ENCODE measurements around the gene UMODL1.
"Not testable (repeated sequence)": the region's sequence is repeated elsewhere in the genome, so short reads cannot be mapped to it uniquely, and the experiment has no call there.

Gene UMODL1

DNA sequence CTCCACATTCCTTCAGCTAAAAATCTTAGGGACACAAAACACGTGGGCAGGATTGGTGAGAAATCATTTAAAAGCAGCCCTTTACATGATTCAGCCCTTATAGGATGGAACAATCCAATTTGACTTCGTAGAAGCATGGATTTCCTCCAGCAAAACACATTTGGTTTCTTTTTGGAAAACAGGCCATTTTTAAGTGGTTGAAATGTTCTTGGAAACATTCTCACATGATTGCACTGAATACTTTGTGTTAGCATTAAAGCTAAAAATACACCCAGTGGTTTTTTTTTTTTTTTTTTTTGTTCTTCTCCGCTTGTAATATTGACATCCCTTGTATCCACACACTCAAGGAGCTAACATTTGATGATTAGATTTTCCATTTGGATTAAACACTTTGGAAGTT, 105.7 kb downstream of the UMODL1 start:
- WGBS (ENCODE audit: extremely low coverage, insufficient coverage, insufficient read length): no CpG with 5 or more reads among the region's 3 CpGs
- no peak overlapping the region for H3K23ac ChIP-seq (ENCODE audit: low read length)
- H2AK5ac ChIP-seq (ENCODE audit: low read length): no peak overlapping the region
- H3K79me2 ChIP-seq (ENCODE audit: control insufficient read depth, insufficient read depth, low read length, poor library complexity): no peaks in the 10 kb centered on the region
- H3K4me3 ChIP-seq (ENCODE audit: low read depth, low read length): no peak overlapping the region
- H4K8ac ChIP-seq (ENCODE audit: low read depth, low read length): no peak overlapping the region
- no peak overlapping the region for H2AFZ ChIP-seq (ENCODE audit: insufficient read depth, low read length, poor library complexity)
- no peaks in the 10 kb centered on the region for H3K4me1 ChIP-seq (ENCODE audit: control insufficient read depth in 1 of 2, insufficient read depth in 2 of 2, low read length in 2 of 2)
- H3K4me2 ChIP-seq (ENCODE audit: low read length): no peak overlapping the region
- H4K12ac ChIP-seq (ENCODE audit: low read depth, low read length): no peak overlapping the region
- no peak overlapping the region for H2BK5ac ChIP-seq (ENCODE audit: low read depth, low read length, poor library complexity)
- DNase-seq: no peak
- no peak overlapping the region for H3K9ac ChIP-seq (ENCODE audit: low read length)
- H3K79me1 ChIP-seq (ENCODE audit: low read length): no peaks in the 10 kb centered on the region
- no peak overlapping the region for H2BK120ac ChIP-seq (ENCODE audit: insufficient read depth, low read length, poor library complexity)
- no peaks in the 10 kb centered on the region for H3K27me3 ChIP-seq (ENCODE audit: insufficient read depth, low read length)
- no peak overlapping the region for H3K18ac ChIP-seq (ENCODE audit: low read length)
- H3K27ac ChIP-seq (ENCODE audit: low read depth, low read length): no peak overlapping the region
- H4K91ac ChIP-seq (ENCODE audit: low read depth, low read length): no peak overlapping the region
- no peaks in the 10 kb centered on the region for H3K36me3 ChIP-seq (ENCODE audit: control insufficient read depth in 1 of 2, insufficient read depth in 2 of 2, low read length in 2 of 2)
- no peak overlapping the region for H3K4ac ChIP-seq (ENCODE audit: low read depth, low read length)
- H2BK12ac ChIP-seq (ENCODE audit: low read length): no peak overlapping the region
- H3K9me3 ChIP-seq (ENCODE audit: insufficient read depth, low read depth, low read length): peaks cover 3% of the 10 kb centered on the region
- H3K14ac ChIP-seq (ENCODE audit: low read length): no peak overlapping the region

DNA sequence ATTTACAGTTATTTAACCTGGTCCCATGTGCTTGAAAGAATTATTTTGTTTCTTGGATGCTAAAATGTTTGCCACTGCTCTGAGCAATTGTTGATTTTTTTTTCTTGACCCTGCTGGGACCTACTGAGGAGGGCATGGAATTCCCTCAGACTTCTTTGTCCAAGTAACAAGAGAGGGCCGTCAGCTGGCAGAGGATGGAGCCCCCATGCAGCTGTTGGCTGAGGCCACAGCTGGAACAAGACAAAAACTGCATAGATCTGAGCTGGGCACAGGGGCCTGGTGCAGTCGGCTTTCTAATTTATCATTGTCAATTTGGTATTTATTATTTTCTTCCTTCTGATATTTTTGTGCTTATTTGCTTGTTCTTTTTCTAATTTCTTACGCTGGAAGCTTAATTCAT, 108.2 kb downstream of the UMODL1 start:
- H3K79me1 ChIP-seq (ENCODE audit: low read length): no peaks in the 10 kb centered on the region
- H4K12ac ChIP-seq (ENCODE audit: low read depth, low read length): no peak overlapping the region
- no peaks in the 10 kb centered on the region for H3K36me3 ChIP-seq (ENCODE audit: control insufficient read depth in 1 of 2, insufficient read depth in 2 of 2, low read length in 2 of 2)
- H3K9ac ChIP-seq (ENCODE audit: low read length): no peak overlapping the region
- H4K91ac ChIP-seq (ENCODE audit: low read depth, low read length): no peak overlapping the region
- H3K4ac ChIP-seq (ENCODE audit: low read depth, low read length): no peak overlapping the region
- no peak overlapping the region for H3K23ac ChIP-seq (ENCODE audit: low read length)
- peaks cover 7% of the 10 kb centered on the region for H3K9me3 ChIP-seq (ENCODE audit: insufficient read depth, low read depth, low read length)
- H2AK5ac ChIP-seq (ENCODE audit: low read length): no peak overlapping the region
- no peaks in the 10 kb centered on the region for H3K4me1 ChIP-seq (ENCODE audit: control insufficient read depth in 1 of 2, insufficient read depth in 2 of 2, low read length in 2 of 2)
- WGBS (ENCODE audit: extremely low coverage, insufficient coverage, insufficient read length): no CpG with 5 or more reads among the region's 3 CpGs
- H3K27ac ChIP-seq (ENCODE audit: low read depth, low read length): no peak overlapping the region
- H3K4me3 ChIP-seq (ENCODE audit: low read depth, low read length): no peak overlapping the region
- DNase-seq: no peak
- H2BK120ac ChIP-seq (ENCODE audit: insufficient read depth, low read length, poor library complexity): no peak overlapping the region
- H3K27me3 ChIP-seq (ENCODE audit: insufficient read depth, low read length): no peaks in the 10 kb centered on the region
- no peak overlapping the region for H2AFZ ChIP-seq (ENCODE audit: insufficient read depth, low read length, poor library complexity)
- no peaks in the 10 kb centered on the region for H3K79me2 ChIP-seq (ENCODE audit: control insufficient read depth, insufficient read depth, low read length, poor library complexity)
- no peak overlapping the region for H3K14ac ChIP-seq (ENCODE audit: low read length)
- no peak overlapping the region for H2BK5ac ChIP-seq (ENCODE audit: low read depth, low read length, poor library complexity)
- no peak overlapping the region for H4K8ac ChIP-seq (ENCODE audit: low read depth, low read length)
- no peak overlapping the region for H2BK12ac ChIP-seq (ENCODE audit: low read length)
- H3K4me2 ChIP-seq (ENCODE audit: low read length): no peak overlapping the region
- no peak overlapping the region for H3K18ac ChIP-seq (ENCODE audit: low read length)

DNA sequence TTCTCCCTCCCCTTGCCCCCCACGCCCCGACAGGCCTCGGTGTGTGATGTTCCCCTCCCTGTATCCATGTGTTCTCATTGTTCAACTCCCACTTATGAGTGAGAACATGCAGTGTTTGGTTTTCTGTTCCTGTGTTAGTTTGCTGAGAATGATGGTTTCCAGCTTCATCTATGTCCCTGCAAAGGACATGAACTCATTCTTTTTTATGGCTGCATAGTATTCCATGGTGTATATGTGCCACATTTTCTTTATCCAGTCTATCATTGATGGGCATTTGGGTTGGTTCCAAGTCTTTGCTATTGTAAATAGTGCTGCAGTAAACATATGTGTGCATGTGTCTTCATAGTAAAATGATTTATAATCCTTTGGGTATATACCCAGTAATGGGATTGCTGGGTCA, 108.9 kb downstream of the UMODL1 start:
- H2BK5ac ChIP-seq (ENCODE audit: low read depth, low read length, poor library complexity); H3K9ac ChIP-seq (ENCODE audit: low read length); H3K14ac ChIP-seq (ENCODE audit: low read length); H3K79me2 ChIP-seq (ENCODE audit: control insufficient read depth, insufficient read depth, low read length, poor library complexity); H2BK12ac ChIP-seq (ENCODE audit: low read length); H3K18ac ChIP-seq (ENCODE audit: low read length); H4K91ac ChIP-seq (ENCODE audit: low read depth, low read length); H3K4me1 ChIP-seq (ENCODE audit: control insufficient read depth in 1 of 2, insufficient read depth in 2 of 2, low read length in 2 of 2); H3K36me3 ChIP-seq (ENCODE audit: control insufficient read depth in 1 of 2, insufficient read depth in 2 of 2, low read length in 2 of 2); H3K27me3 ChIP-seq (ENCODE audit: insufficient read depth, low read length); H3K4me2 ChIP-seq (ENCODE audit: low read length); H3K4me3 ChIP-seq (ENCODE audit: low read depth, low read length); H3K9me3 ChIP-seq (ENCODE audit: insufficient read depth, low read depth, low read length); H4K8ac ChIP-seq (ENCODE audit: low read depth, low read length); H2BK120ac ChIP-seq (ENCODE audit: insufficient read depth, low read length, poor library complexity); H2AFZ ChIP-seq (ENCODE audit: insufficient read depth, low read length, poor library complexity); H3K4ac ChIP-seq (ENCODE audit: low read depth, low read length); H3K27ac ChIP-seq (ENCODE audit: low read depth, low read length); DNase-seq; H3K79me1 ChIP-seq (ENCODE audit: low read length); H4K12ac ChIP-seq (ENCODE audit: low read depth, low read length); H2AK5ac ChIP-seq (ENCODE audit: low read length); H3K23ac ChIP-seq (ENCODE audit: low read length): not testable (repeated sequence)
- no CpG with 5 or more reads among the region's 3 CpGs for WGBS (ENCODE audit: extremely low coverage, insufficient coverage, insufficient read length)

GRCh38 chr21:42182713-42183371, 111.7 kb downstream of the UMODL1 start:
- Histone ChIP-seq H2BK12ac (ENCODE audit: low read length) (no peak overlapping the region), H4K8ac (ENCODE audit: low read depth, low read length) (no peak overlapping the region), H2BK5ac (ENCODE audit: low read depth, low read length, poor library complexity) (no peak overlapping the region), H3K27me3 (ENCODE audit: insufficient read depth, low read length) (no peaks in the 10 kb centered on the region), H3K4me1 (ENCODE audit: control insufficient read depth in 1 of 2, insufficient read depth in 2 of 2, low read length in 2 of 2) (no peaks in the 10 kb centered on the region), H2AFZ (ENCODE audit: insufficient read depth, low read length, poor library complexity) (no peak overlapping the region), H3K9ac (ENCODE audit: low read length) (no peak overlapping the region), H3K14ac (ENCODE audit: low read length) (no peak overlapping the region), H3K4me3 (ENCODE audit: low read depth, low read length) (no peak overlapping the region), H3K79me2 (ENCODE audit: control insufficient read depth, insufficient read depth, low read length, poor library complexity) (no peaks in the 10 kb centered on the region), H2AK5ac (ENCODE audit: low read length) (no peak overlapping the region), H3K4ac (ENCODE audit: low read depth, low read length) (no peak overlapping the region), H4K12ac (ENCODE audit: low read depth, low read length) (no peak overlapping the region), H3K79me1 (ENCODE audit: low read length) (no peaks in the 10 kb centered on the region), H3K18ac (ENCODE audit: low read length) (no peak overlapping the region), H3K4me2 (ENCODE audit: low read length) (no peak overlapping the region), H4K91ac (ENCODE audit: low read depth, low read length) (no peak overlapping the region), H3K23ac (ENCODE audit: low read length) (no peak overlapping the region), H2BK120ac (ENCODE audit: insufficient read depth, low read length, poor library complexity) (no peak overlapping the region), H3K9me3 (ENCODE audit: insufficient read depth, low read depth, low read length) (peaks cover 7% of the 10 kb centered on the region), H3K27ac (ENCODE audit: low read depth, low read length) (no peak overlapping the region), H3K36me3 (ENCODE audit: control insufficient read depth in 1 of 2, insufficient read depth in 2 of 2, low read length in 2 of 2) (no peaks in the 10 kb centered on the region)
- no CpG with 5 or more reads among the region's 4 CpGs for WGBS (ENCODE audit: extremely low coverage, insufficient coverage, insufficient read length)
- peak in 1 of 2 donors; percentile 37 for DNase-seq

Data from trophoblast cell (in vitro differentiated cells and primary cell).